Transverse colon (tissue), 3 donors: ENCODE measurements around the gene STXBP4.

Source experiments
- CTCF ChIP-seq, 5 experiments: fragments of 200-600 bp in 3 of 5; fragments of 450-650 bp in 2 of 5; sonication (generic) in 3 of 5; IDR thresholded peaks; 1 replicate in 2 of 5; 2 replicates in 3 of 5; pipeline ENCODE4 v1.5.1; 2016 to 2017; ENCODE audit warnings: antibody characterized with exemption in 5 of 5, inconsistent platforms in 3 of 5, mild to moderate bottlenecking in 2 of 5, moderate library complexity in 1 of 5
- POLR2A ChIP-seq: fragments of 450-650 bp; IDR thresholded peaks from one replicate; pipeline ENCODE4 v1.6.1; 2016; ENCODE audit warnings: antibody characterized with exemption, mild to moderate bottlenecking, moderate library complexity

GRCh38 chr17:55202896-55203295, 234.3 kb downstream of the STXBP4 start:
- no peak for TF ChIP-seq CTCF (IDR thresholded peaks at IDR 0.05)
- TF ChIP-seq POLR2A: no peak
